HCT116 (cell line): ENCODE data around the gene ESYT1. TPM values are rescaled to one million over a fixed set of nuclear protein-coding genes. Genes with fewer than 3 reads are reported as not detected.

Source experiments
- ATAC-seq: fragments of 200-7000 bp; cut with Tn5 transposase; 2 replicates; pipeline ENCODE4 v1.9.1; 2020; ENCODE audit warnings: mild to moderate bottlenecking, moderate library complexity
- BruUV-seq: library from RNA; stranded (reverse); fragments of 400-500 nt; replicated peaks from 2 replicates; lab custom pipeline; 2021; lab: Mats Ljungman, UMichigan
- CTCF ChIA-PET: fragments of 300-600 bp; sonication (Branson Sonifier 250); formaldehyde crosslinking; loops from one replicate; lab custom pipeline; 2021; ENCODE audit warnings: antibody characterized with exemption; lab: Charles Lee
- POLR2A ChIA-PET: fragments of 300-600, 350-600 bp; sonication (Branson Sonifier 250); formaldehyde crosslinking; loops from one replicate; lab custom pipeline; 2021; ENCODE audit warnings: antibody characterized with exemption; lab: Charles Lee
- RAD21 ChIA-PET, 2 experiments: fragments of 300-600 bp; sonication (Branson Sonifier 250); formaldehyde crosslinking; loops; one replicate each; lab custom pipeline; 2023; ENCODE audit warnings: low total read pairs in 2 of 2; ENCODE audit not compliant: uncharacterized antibody in 2 of 2, unreplicated experiment in 2 of 2, low non-redundant PET in 1 of 2; lab: Charles Lee
- DNase-seq: peaks from one replicate; pipeline ENCODE4 v3.0.0-alpha.2; 2010; ENCODE audit warnings: low read depth, low spot score
- H2AFZ ChIP-seq: fragments of 200-600 bp; shearing (Covaris generic), sonication (generic); 2 replicates; pipeline ENCODE4 v1.6.1; 2017; ENCODE audit warnings: low read depth, mixed run types, mixed read lengths, antibody characterized with exemption, low read length; ENCODE audit not compliant: poor library complexity, severe bottlenecking
- H3K27ac ChIP-seq: 2 replicates; pipeline ENCODE4 v1.5.1; 2012; ENCODE audit warnings: low read depth, low read length
- H3K27me3 ChIP-seq: fragments of 200-600 bp; sonication (generic); 2 replicates; pipeline ENCODE4 v1.6.1; 2016; ENCODE audit warnings: mixed run types, low read length, mixed read lengths; ENCODE audit not compliant: insufficient read depth
- H3K36me3 ChIP-seq, 2 experiments: fragments of 200-500 bp in 1 of 2; fragments of 200-600 bp in 1 of 2; sonication (Bioruptor generic) in 1 of 2; sonication (generic) in 1 of 2; 2 replicates each; pipeline versions ENCODE4 v1.5.1 to v1.6.1; 2014 to 2016; ENCODE audit warnings: low read length in 2 of 2, inconsistent platforms in 1 of 2, mixed read lengths in 1 of 2, mixed run types in 1 of 2; ENCODE audit not compliant: insufficient read depth in 2 of 2, control insufficient read depth in 1 of 2
- H3K4me1 ChIP-seq, 2 experiments: fragments of 200-600 bp in 1 of 2; sonication (generic) in 1 of 2; 2 replicates each; pipeline versions ENCODE4 v1.5.1 to v1.6.1; 2012 to 2017; ENCODE audit warnings: low read length in 2 of 2, inconsistent platforms in 1 of 2, mild to moderate bottlenecking in 1 of 2, mixed read lengths in 1 of 2, mixed run types in 1 of 2, moderate library complexity in 1 of 2; ENCODE audit not compliant: insufficient read depth in 2 of 2, control insufficient read depth in 1 of 2
- H3K4me2 ChIP-seq: fragments of 200-600 bp; sonication (generic); 2 replicates; pipeline ENCODE4 v1.6.1; 2017; ENCODE audit warnings: mixed run types, low read length, mixed read lengths
- H3K4me3 ChIP-seq, 2 experiments: fragments of 200-600 bp in 1 of 2; sonication (generic) in 1 of 2; replicated peaks in 1 of 2; 2 replicates each; pipeline ENCODE4 v1.5.1; 2011 to 2016; ENCODE audit warnings: low read length in 2 of 2, control low read depth in 1 of 2, low read depth in 1 of 2, mild to moderate bottlenecking in 1 of 2, mixed read lengths in 1 of 2, mixed run types in 1 of 2
- H3K79me2 ChIP-seq: fragments of 200-600 bp; sonication (generic); 2 replicates; pipeline ENCODE4 v1.6.1; 2017; ENCODE audit warnings: mild to moderate bottlenecking, mixed run types, low read length, moderate library complexity, mixed read lengths; ENCODE audit not compliant: insufficient read depth
- H3K9ac ChIP-seq: fragments of 200-600 bp; sonication (generic); 2 replicates; pipeline ENCODE4 v1.6.1; 2016; ENCODE audit warnings: low read length, mixed read lengths
- H3K9me2 ChIP-seq: fragments of 200-600 bp; sonication (generic), shearing (Covaris generic); 2 replicates; pipeline ENCODE4 v1.6.1; 2017; ENCODE audit warnings: mixed run types, mild to moderate bottlenecking, moderate library complexity; ENCODE audit not compliant: insufficient read depth
- H3K9me3 ChIP-seq, 2 experiments: fragments of 200-500 bp in 1 of 2; fragments of 200-600 bp in 1 of 2; sonication (Bioruptor generic) in 1 of 2; sonication (generic) in 1 of 2; 2 replicates each; pipeline ENCODE4 v1.6.1; 2014 to 2017; ENCODE audit warnings: low read length in 2 of 2, mixed read lengths in 2 of 2, inconsistent platforms in 1 of 2, low read depth in 1 of 2, mild to moderate bottlenecking in 1 of 2, mixed run types in 1 of 2, moderate library complexity in 1 of 2; ENCODE audit not compliant: control insufficient read depth in 1 of 2, insufficient read depth in 1 of 2
- H4K20me1 ChIP-seq: fragments of 200-600 bp; sonication (generic), shearing (Covaris generic); 2 replicates; pipeline ENCODE4 v1.6.1; 2017; ENCODE audit warnings: mixed run types, mild to moderate bottlenecking, moderate library complexity; ENCODE audit not compliant: insufficient read depth
- CBX3 ChIP-seq: IDR thresholded peaks from 2 replicates; pipeline ENCODE4 v1.6.1; 2012; ENCODE audit warnings: low read depth
- CEBPB ChIP-seq: IDR thresholded peaks from 2 replicates; pipeline ENCODE4 v1.6.1; 2012; ENCODE audit warnings: low read depth
- EGR1 ChIP-seq: IDR thresholded peaks from 2 replicates; pipeline ENCODE4 v1.6.1; 2012; ENCODE audit warnings: low read depth
- EZH2 ChIP-seq: fragments of 200-600 bp; sonication (generic); IDR thresholded peaks from 2 replicates; pipeline ENCODE4 v1.6.1; 2017; ENCODE audit warnings: antibody characterized with exemption, mixed run types
- JUND ChIP-seq: IDR thresholded peaks from 2 replicates; pipeline ENCODE4 v1.6.1; 2012
- RAD21 ChIP-seq: IDR thresholded peaks from 2 replicates; pipeline ENCODE4 v1.6.1; 2012; ENCODE audit warnings: low read depth, mild to moderate bottlenecking
- SRF ChIP-seq: IDR thresholded peaks from 2 replicates; pipeline ENCODE4 v1.6.1; 2012; ENCODE audit warnings: low read depth
- YY1 ChIP-seq: IDR thresholded peaks from 2 replicates; pipeline ENCODE4 v1.6.1; 2011; ENCODE audit warnings: low read length, low read depth, moderate library complexity, mild to moderate bottlenecking; ENCODE audit not compliant: insufficient replicate concordance; ENCODE audit errors: extremely low read depth
- ZBTB33 ChIP-seq: IDR thresholded peaks from 2 replicates; pipeline ENCODE4 v1.6.1; 2011; ENCODE audit warnings: mild to moderate bottlenecking, low read length, moderate library complexity; ENCODE audit not compliant: insufficient replicate concordance; ENCODE audit errors: extremely low read depth
- ZFX ChIP-seq: fragments of 450-650 bp; IDR thresholded peaks from 2 replicates; pipeline ENCODE4 v1.6.1; 2017
- ZNF274 ChIP-seq: fragments of 200-500 bp; sonication (Bioruptor generic); IDR thresholded peaks from 2 replicates; pipeline ENCODE4 v1.6.1; 2014; ENCODE audit warnings: mild to moderate bottlenecking, low read depth, low read length, inconsistent platforms
- intact Hi-C: fragments of 100-400 bp; cut with micrococcal nuclease; formaldehyde crosslinking; loops from 2 replicates; pipeline ENCODE4 v1.10.0; 2022
- total RNA-seq: library from RNA; stranded (reverse); gene quantifications from one replicate; pipeline ENCODE4 v1.2.1, GENCODE V29; 2021; ENCODE audit not compliant: unreplicated experiment
- TF ChIP-seq, protein P1 (sequence below): IDR thresholded peaks from 2 replicates; pipeline ENCODE4 v1.6.1; 2012

Gene ESYT1
- total RNA-seq, 1 experiment from 2014 or later: 80.9 TPM

- peaks cover 45% of the 10 kb centered on the region for H3K79me2 ChIP-seq
- H4K20me1 ChIP-seq: peaks cover 7% of the 10 kb centered on the region; the same call in 1 of the 2 replicates
- intact Hi-C loops: loop anchor here (1.0 to 2.0 kb wide), 3 partner anchors 13 to 57 kb away; partner anchors contain the start of gene RPL41
- H3K27ac ChIP-seq: peak overlapping the region; percentile 94
- ATAC-seq: no peak
- H3K4me3 ChIP-seq: peak overlapping the region; percentile 88 to 98
- ChIA-PET POLR2A (interaction anchor here (0.7 to 2.6 kb wide), 21 partner anchors 8 to 366 kb away, joined by 3 to 75 read pairs (median 4); partner anchors contain the start of genes ESYT1, MYL6B, ORMDL2 and RNF41), CTCF (interaction anchor here (0.6 to 1.6 kb wide), 10 partner anchors 9 to 524 kb away, joined by 3 to 13 read pairs (median 4); partner anchors contain the start of genes ERBB3, ESYT1 and ZC3H10), RAD21 (interaction anchor here in 1 of 2 experiments (1.0 kb wide), 1 partner anchor 23 kb away, joined by 3 read pairs; no protein-coding TSS in a partner anchor)
- TF ChIP-seq JUND: 0 out of 2 replicates have a peak, but pooled peaks have one; percentile 10
- no peak for TF ChIP-seq EZH2
- H3K4me1 ChIP-seq: peaks cover 9 to 26% of the 10 kb centered on the region in 2 experiments
- H3K27me3 ChIP-seq: no peaks in the 10 kb centered on the region
- peak overlapping the region; percentile 100 for H3K9ac ChIP-seq
- no peak overlapping the region for H2AFZ ChIP-seq
- DNase-seq: no peak
- no peaks in the 10 kb centered on the region for H3K9me3 ChIP-seq
- no TSS peak for BruUV-seq
- H3K36me3 ChIP-seq: peaks cover 32 to 49% of the 10 kb centered on the region in 2 experiments
- H3K9me2 ChIP-seq: no peaks in the 10 kb centered on the region
- H3K4me2 ChIP-seq: peak overlapping the region; percentile 93
Measured at GRCh38 chr12:56103823-56104108, 24.3 kb upstream of the ESYT1 start.

- intact Hi-C loops: loop anchor here (1.0 to 2.0 kb wide), 3 partner anchors 12 to 57 kb away; partner anchors contain the start of gene RPL41
- H2AFZ ChIP-seq: no peak within 1 kb of the TSS
- BruUV-seq: no TSS peak
- DNase-seq (peak; percentile 98), ATAC-seq (peak; percentile 95)
- H3K27ac ChIP-seq: peak within 1 kb of the TSS; percentile 94
- H3K36me3 ChIP-seq: peaks cover 34 to 51% of the 10 kb centered on the region in 2 experiments
- RAD21 ChIA-PET: interaction anchor here in 1 of 2 experiments (0.6 to 1.0 kb wide), 2 partner anchors 23 to 998 kb away, joined by 3 read pairs; no protein-coding TSS in a partner anchor
- peak within 1 kb of the TSS; percentile 93 for H3K4me2 ChIP-seq
- H3K9me3 ChIP-seq: no peaks in the 10 kb centered on the region
- peak within 1 kb of the TSS; percentile 88 to 98 for H3K4me3 ChIP-seq
- H3K9me2 ChIP-seq: no peaks in the 10 kb centered on the region
- no peaks in the 10 kb centered on the region for H3K27me3 ChIP-seq
- CTCF ChIA-PET: interaction anchor here (0.6 to 1.6 kb wide), 11 partner anchors 9 to 524 kb away, joined by 3 to 13 read pairs (median 4); partner anchors contain the start of genes ERBB3, ESYT1 and ZC3H10
- H3K79me2 ChIP-seq: peaks cover 49% of the 10 kb centered on the region
- H3K4me1 ChIP-seq: peaks cover 9 to 26% of the 10 kb centered on the region in 2 experiments
- POLR2A ChIA-PET: interaction anchor here (0.7 to 2.6 kb wide), 24 partner anchors 8 to 366 kb away, joined by 3 to 75 read pairs (median 4); partner anchors contain the start of genes ESYT1, MYL6B, ORMDL2 and RNF41
- peaks cover 7% of the 10 kb centered on the region; the same call in 1 of the 2 replicates for H4K20me1 ChIP-seq
- peak within 1 kb of the TSS; percentile 100 for H3K9ac ChIP-seq
- TF ChIP-seq CEBPB (no peak), EGR1 (no peak), ZBTB33 (peak; percentile 89), YY1 (peak; percentile 57), RAD21 (no peak), ZFX (peak; percentile 81), ZNF274 (no peak), SRF (no peak), CBX3 (0 out of 2 replicates have a peak, but pooled peaks have one; percentile 43)
- TF ChIP-seq, protein P1, sequence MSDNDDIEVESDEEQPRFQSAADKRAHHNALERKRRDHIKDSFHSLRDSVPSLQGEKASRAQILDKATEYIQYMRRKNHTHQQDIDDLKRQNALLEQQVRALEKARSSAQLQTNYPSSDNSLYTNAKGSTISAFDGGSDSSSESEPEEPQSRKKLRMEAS: peak; percentile 95
Measured at GRCh38 chr12:56104109-56104814, 23.8 kb upstream of the ESYT1 start, which contains the start of gene PA2G4. Gene PA2G4 (plus strand): TSS chr12:56104559. CDS start chr12:56104738, 179 bp downstream.
